Keratinocyte (primary cell): Measurements from ENCODE around the gene POLR2A. TPM values are rescaled to one million over a fixed set of nuclear protein-coding genes. Genes with fewer than 3 reads are reported as not detected.
"Not testable (repeated sequence)": the region's sequence is repeated elsewhere in the genome, so short reads cannot be mapped to it uniquely, and the experiment has no call there.

Experiments
- DNase-seq: peaks from one replicate; pipeline ENCODE4 v3.0.0-alpha.2; 2011; ENCODE audit warnings: low read depth, missing footprints, low spot score
- FAIRE-seq: peaks from 2 replicates; lab custom pipeline; 2011; peaks lifted over from hg19 to GRCh38; lab: Jason Lieb, UNC
- H2AFZ ChIP-seq: 2 replicates; pipeline ENCODE4 v1.6.0; 2012; ENCODE audit warnings: low read length, control low read depth, inconsistent platforms; ENCODE audit not compliant: control insufficient read depth
- H3K27ac ChIP-seq: 2 replicates; pipeline ENCODE4 v1.5.1; 2011; ENCODE audit warnings: low read length; ENCODE audit not compliant: control insufficient read depth, insufficient read depth
- H3K27me3 ChIP-seq: 3 replicates; pipeline ENCODE4 v1.6.0; 2011; ENCODE audit warnings: low read length; ENCODE audit not compliant: control insufficient read depth, insufficient read depth; ENCODE audit errors: extremely low read depth
- H3K36me3 ChIP-seq, 2 experiments: 2 replicates in 1 of 2; 3 replicates in 1 of 2; pipeline ENCODE4 v1.5.1; 2011; ENCODE audit warnings: low read length in 2 of 2, mild to moderate bottlenecking in 1 of 2; ENCODE audit not compliant: control insufficient read depth in 2 of 2, insufficient read depth in 2 of 2; ENCODE audit errors: extremely low read depth in 1 of 2
- H3K4me1 ChIP-seq: 3 replicates; pipeline ENCODE4 v1.5.1; 2011; ENCODE audit warnings: low read length; ENCODE audit not compliant: control insufficient read depth, insufficient read depth; ENCODE audit errors: extremely low read depth
- H3K4me2 ChIP-seq: 3 replicates; pipeline ENCODE4 v1.6.0; 2011; ENCODE audit warnings: low read depth, low read length; ENCODE audit not compliant: control insufficient read depth, insufficient read depth; ENCODE audit errors: extremely low read depth
- H3K4me3 ChIP-seq, 3 experiments: fragments of 200-600 bp in 1 of 3; sonication (generic) in 1 of 3; 2 replicates in 2 of 3; 3 replicates in 1 of 3; pipeline ENCODE4 v1.5.1; 2011 to 2016; ENCODE audit warnings: low read length in 3 of 3, mild to moderate bottlenecking in 3 of 3, control low read depth in 2 of 3, inconsistent platforms in 1 of 3, low read depth in 1 of 3, mixed read lengths in 1 of 3, mixed run types in 1 of 3, moderate library complexity in 1 of 3; ENCODE audit not compliant: control insufficient read depth in 2 of 3, insufficient read depth in 2 of 3; ENCODE audit errors: extremely low read depth in 1 of 3
- H3K79me2 ChIP-seq: 2 replicates; pipeline ENCODE4 v1.6.0; 2012; ENCODE audit warnings: low read length; ENCODE audit not compliant: control insufficient read depth, insufficient read depth
- H3K9ac ChIP-seq: 3 replicates; pipeline ENCODE4 v1.6.0; 2011; ENCODE audit warnings: low read length; ENCODE audit not compliant: control insufficient read depth, insufficient read depth; ENCODE audit errors: extremely low read depth
- H3K9me1 ChIP-seq: 3 replicates; pipeline ENCODE4 v1.6.0; 2011; ENCODE audit warnings: low read length; ENCODE audit not compliant: control insufficient read depth, insufficient read depth; ENCODE audit errors: extremely low read depth
- H3K9me3 ChIP-seq: 2 replicates; pipeline ENCODE4 v1.5.1; 2012; ENCODE audit warnings: low read depth, low read length; ENCODE audit not compliant: control insufficient read depth
- H4K20me1 ChIP-seq: 3 replicates; pipeline ENCODE4 v1.6.0; 2011; ENCODE audit warnings: low read length; ENCODE audit not compliant: control insufficient read depth, insufficient read depth; ENCODE audit errors: extremely low read depth
- EZH2 ChIP-seq: IDR thresholded peaks from one replicate; pipeline ENCODE4 v1.6.1; 2012; ENCODE audit warnings: inconsistent platforms, mild to moderate bottlenecking, low read length, moderate library complexity
- dilution Hi-C: fragments of 300-500 bp; cut with MboI; formaldehyde crosslinking; loops from one replicate; pipeline ENCODE4 v1.7.0; 2020; ENCODE audit warnings: low sequenced_read_pairs; ENCODE audit not compliant: extremely low pct_ligation_motif_present
- polyA plus RNA-seq, 5 experiments: library from polyadenylated mRNA; depleted of rRNA in 3 of 5; stranded (reverse) in 3 of 5; stranded (forward) in 1 of 5; unstranded in 1 of 5; fragments of >200 nt; gene quantifications; 1 replicate in 1 of 5; 2 replicates in 3 of 5; 3 replicates in 1 of 5; pipeline versions ENCODE4 v1.2.1 to v1.2.3, GENCODE V29; 2011 to 2012; ENCODE audit warnings: missing spikeins in 2 of 5, low read depth in 1 of 5, low replicate concordance in 1 of 5
- TF ChIP-seq, protein P1 (sequence below), 3 experiments: IDR thresholded peaks in 1 of 3; conservative IDR thresholded peaks in 1 of 3; optimal IDR thresholded peaks in 1 of 3; 2 replicates in 2 of 3; 3 replicates in 1 of 3; pipeline versions ENCODE3 to v1.5.1; 2011; ENCODE audit warnings: low read length in 3 of 3, mild to moderate bottlenecking in 3 of 3, moderate library complexity in 2 of 3, control low read depth in 1 of 3, inconsistent platforms in 1 of 3; ENCODE audit not compliant: insufficient read depth in 2 of 3; ENCODE audit errors: extremely low read depth in 1 of 3

The POLR2A gene
- polyA plus RNA-seq, 1 donor (not counting 4 experiments of a cell fraction or from before 2014, with no cell fraction given) = 17.5 TPM

DNA sequence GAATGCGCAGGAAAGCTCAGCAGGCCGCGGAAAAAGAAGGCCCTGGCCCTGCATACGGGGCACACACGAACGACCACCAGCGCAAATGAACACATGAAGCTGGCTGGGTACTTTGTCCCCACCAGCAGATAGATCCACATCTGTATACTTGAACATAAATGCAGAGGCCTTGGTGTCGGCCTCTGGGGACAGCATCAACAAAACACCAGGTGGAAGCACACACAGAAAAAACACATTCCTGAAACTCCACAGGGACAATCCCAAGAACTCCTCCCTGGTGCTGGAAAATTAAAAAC lies 4.1 kb upstream of the POLR2A start:
- FAIRE-seq (no peak), DNase-seq (no peak)
- dilution Hi-C loops = no loop called here
- Histone ChIP-seq H3K79me2 (peaks cover 45% of the 10 kb centered on the region), H3K9me1 (peaks cover 6% of the 10 kb centered on the region), H4K20me1 (peaks cover 10% of the 10 kb centered on the region), H3K27me3 (no peaks in the 10 kb centered on the region), H3K4me3 (peak overlapping the region; percentile 66 to 77 (median 67)), H3K36me3 (no peaks in the 10 kb centered on the region), H3K4me2 (peak overlapping the region; percentile 85), H3K4me1 (peaks cover 44% of the 10 kb centered on the region), H3K9ac (peak overlapping the region; percentile 75), H3K9me3 (no peaks in the 10 kb centered on the region), H3K27ac (peak overlapping the region; percentile 66), H2AFZ (peak overlapping the region; percentile 72)
- TF ChIP-seq, protein P1, sequence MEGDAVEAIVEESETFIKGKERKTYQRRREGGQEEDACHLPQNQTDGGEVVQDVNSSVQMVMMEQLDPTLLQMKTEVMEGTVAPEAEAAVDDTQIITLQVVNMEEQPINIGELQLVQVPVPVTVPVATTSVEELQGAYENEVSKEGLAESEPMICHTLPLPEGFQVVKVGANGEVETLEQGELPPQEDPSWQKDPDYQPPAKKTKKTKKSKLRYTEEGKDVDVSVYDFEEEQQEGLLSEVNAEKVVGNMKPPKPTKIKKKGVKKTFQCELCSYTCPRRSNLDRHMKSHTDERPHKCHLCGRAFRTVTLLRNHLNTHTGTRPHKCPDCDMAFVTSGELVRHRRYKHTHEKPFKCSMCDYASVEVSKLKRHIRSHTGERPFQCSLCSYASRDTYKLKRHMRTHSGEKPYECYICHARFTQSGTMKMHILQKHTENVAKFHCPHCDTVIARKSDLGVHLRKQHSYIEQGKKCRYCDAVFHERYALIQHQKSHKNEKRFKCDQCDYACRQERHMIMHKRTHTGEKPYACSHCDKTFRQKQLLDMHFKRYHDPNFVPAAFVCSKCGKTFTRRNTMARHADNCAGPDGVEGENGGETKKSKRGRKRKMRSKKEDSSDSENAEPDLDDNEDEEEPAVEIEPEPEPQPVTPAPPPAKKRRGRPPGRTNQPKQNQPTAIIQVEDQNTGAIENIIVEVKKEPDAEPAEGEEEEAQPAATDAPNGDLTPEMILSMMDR (optimal IDR thresholded peaks at IDR 0.05 in 1 of 3, IDR thresholded peaks at IDR 0.05 in 1 of 3, conservative IDR thresholded peaks at IDR 0.05 in 1 of 3; ENCODE audit: extremely low read depth in 1 of 3, insufficient read depth in 2 of 3, low read length in 3 of 3) = peak in 1 of 3 experiments; percentile 6
- no peak for TF ChIP-seq EZH2

DNA sequence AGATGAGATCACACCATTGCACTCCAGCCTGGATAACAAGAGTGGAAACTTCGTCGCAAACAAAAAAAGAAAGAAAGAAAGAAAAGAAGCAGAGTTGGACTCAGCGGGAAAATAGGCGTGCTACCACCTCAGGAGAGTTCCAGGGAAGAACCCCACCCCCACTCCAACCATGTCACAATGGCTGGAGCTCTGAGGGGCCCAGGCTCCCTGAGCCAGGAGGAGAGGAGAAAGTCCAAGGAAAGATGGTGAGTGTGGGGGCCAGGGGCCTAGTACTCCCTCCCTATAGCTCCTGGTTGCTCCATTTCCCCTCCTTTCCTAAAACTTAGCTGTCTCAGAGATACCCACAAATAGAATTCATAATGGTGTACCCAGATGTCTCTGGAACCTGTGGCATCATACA lies 2.9 kb upstream of the POLR2A start, which contains the start of gene SLC35G6:
Gene SLC35G6 (plus strand): TSS at position 172 of the 400 bp plus-strand sequence. CDS start 71 bp downstream, at position 243.
- Histone ChIP-seq H3K79me2 (peaks cover 46% of the 10 kb centered on the region), H3K4me2 (peak within 1 kb of the TSS; percentile 85), H4K20me1 (peaks cover 14% of the 10 kb centered on the region), H3K27ac (peak within 1 kb of the TSS; percentile 66), H3K9ac (peak within 1 kb of the TSS; percentile 75), H3K4me1 (peaks cover 37% of the 10 kb centered on the region)
- H3K27me3 ChIP-seq, H3K36me3 ChIP-seq, H3K9me1 ChIP-seq, FAIRE-seq, H3K4me3 ChIP-seq, DNase-seq, H3K9me3 ChIP-seq, dilution Hi-C loops, H2AFZ ChIP-seq: not testable (repeated sequence)

DNA sequence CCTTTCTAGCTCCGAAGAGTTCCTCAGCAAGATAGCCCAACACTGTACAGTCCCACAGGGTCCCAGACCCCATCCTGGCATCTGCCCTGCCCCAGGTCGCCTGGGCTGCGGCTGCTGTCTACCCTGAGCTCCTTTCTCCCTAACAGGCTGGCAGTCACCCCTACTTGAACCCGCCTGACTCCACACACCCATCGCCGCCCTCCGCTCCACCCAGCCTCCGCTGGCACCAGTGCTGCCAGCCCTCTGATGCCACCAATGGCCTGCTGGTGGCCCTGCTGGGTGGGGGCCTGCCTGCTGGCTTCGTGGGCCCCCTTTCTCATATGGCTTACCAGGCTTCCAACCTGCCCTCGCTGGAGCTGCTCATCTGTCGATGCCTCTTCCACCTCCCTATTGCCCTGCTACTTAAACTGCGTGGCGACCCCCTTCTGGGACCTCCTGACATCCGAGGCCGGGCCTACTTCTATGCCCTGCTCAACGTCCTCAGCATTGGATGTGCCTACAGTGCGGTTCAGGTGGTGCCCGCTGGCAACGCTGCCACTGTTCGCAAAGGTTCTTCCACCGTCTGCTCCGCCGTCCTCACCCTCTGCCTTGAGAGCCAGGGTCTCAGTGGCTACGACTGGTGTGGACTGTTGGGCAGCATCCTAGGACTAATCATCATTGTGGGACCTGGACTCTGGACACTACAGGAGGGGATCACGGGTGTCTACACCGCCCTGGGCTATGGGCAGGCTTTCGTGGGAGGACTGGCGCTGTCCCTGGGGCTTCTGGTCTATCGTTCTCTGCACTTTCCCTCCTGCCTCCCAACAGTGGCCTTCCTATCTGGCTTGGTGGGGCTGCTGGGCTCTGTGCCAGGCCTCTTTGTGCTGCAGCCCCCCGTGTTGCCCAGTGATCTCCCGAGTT lies 2.1 kb upstream of the POLR2A start:
- H3K9me3 ChIP-seq, H3K4me2 ChIP-seq, H4K20me1 ChIP-seq, H3K27me3 ChIP-seq, H3K4me3 ChIP-seq, dilution Hi-C loops, H3K9ac ChIP-seq, H3K36me3 ChIP-seq, H3K27ac ChIP-seq, FAIRE-seq, DNase-seq, H2AFZ ChIP-seq, H3K9me1 ChIP-seq: not testable (repeated sequence)
- peaks cover 34% of the 10 kb centered on the region for H3K4me1 ChIP-seq
- peaks cover 49% of the 10 kb centered on the region for H3K79me2 ChIP-seq

DNA sequence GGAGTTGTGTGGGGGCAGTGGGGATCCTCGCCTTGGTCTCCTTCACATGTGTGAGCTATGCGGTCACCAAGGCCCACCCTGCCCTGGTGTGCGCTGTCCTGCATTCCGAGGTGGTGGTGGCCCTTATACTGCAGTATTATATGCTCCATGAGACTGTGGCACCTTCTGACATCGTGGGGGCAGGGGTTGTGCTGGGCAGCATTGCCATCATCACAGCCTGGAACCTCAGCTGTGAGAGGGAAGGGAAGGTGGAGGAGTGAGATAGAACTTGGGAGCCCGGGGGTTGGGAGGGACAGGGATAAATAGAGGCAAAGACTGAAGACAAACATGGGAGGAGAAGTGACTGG lies 1.5 kb upstream of the POLR2A start:
- Histone ChIP-seq H3K79me2 (peaks cover 49% of the 10 kb centered on the region), H3K4me1 (peaks cover 32% of the 10 kb centered on the region), H3K4me2 (peak overlapping the region; percentile 91), H3K9ac (peak overlapping the region; percentile 98)
- H2AFZ ChIP-seq, DNase-seq, FAIRE-seq, dilution Hi-C loops, H3K9me1 ChIP-seq, H3K27ac ChIP-seq, H3K36me3 ChIP-seq, H3K4me3 ChIP-seq, H3K9me3 ChIP-seq, H4K20me1 ChIP-seq, H3K27me3 ChIP-seq: not testable (repeated sequence)
